Endothelial cell of umbilical vein (primary cell): ENCODE measurements around the gene TICAM1. TPM values are rescaled to one million over a fixed set of nuclear protein-coding genes. Genes with fewer than 3 reads are reported as not detected.

Experiments
- BruUV-seq: library from RNA; stranded (reverse); fragments of 400-500 nt; replicated peaks from 2 replicates; lab custom pipeline; 2021; lab: Mats Ljungman, UMichigan
- CTCF ChIA-PET: fragments of 300-600, 350-600 bp; sonication (Branson Sonifier 250); formaldehyde crosslinking; loops from one replicate; lab custom pipeline; 2021; ENCODE audit warnings: antibody characterized with exemption, inconsistent platforms; lab: Charles Lee
- POLR2A ChIA-PET: fragments of 300-600, 350-600 bp; sonication (Branson Sonifier 250); formaldehyde crosslinking; loops from one replicate; lab custom pipeline; 2021; ENCODE audit warnings: antibody characterized with exemption, inconsistent platforms; lab: Charles Lee
- DNase-seq: peaks from one replicate; pipeline ENCODE4 v3.0.0-alpha.2; 2011; ENCODE audit warnings: low read depth, low spot score
- FAIRE-seq: peaks from 2 replicates; lab custom pipeline; 2011; peaks lifted over from hg19 to GRCh38; lab: Jason Lieb, UNC
- H2AFZ ChIP-seq: 2 replicates; pipeline ENCODE4 v1.6.0; 2012; ENCODE audit warnings: low read depth, low read length, control low read depth, inconsistent platforms
- H3K27ac ChIP-seq: 2 replicates; pipeline ENCODE4 v1.5.1; 2011; ENCODE audit warnings: low read depth, mild to moderate bottlenecking, control low read depth, low read length, moderate library complexity; ENCODE audit not compliant: insufficient read depth
- H3K27me3 ChIP-seq, 2 experiments: 2 replicates each; pipeline versions ENCODE4 v1.6.0 to v1.6.1; 2011; ENCODE audit warnings: low read length in 2 of 2, mixed read lengths in 1 of 2; ENCODE audit not compliant: control insufficient read depth in 2 of 2, insufficient read depth in 2 of 2
- H3K36me3 ChIP-seq, 2 experiments: 2 replicates in 1 of 2; 3 replicates in 1 of 2; pipeline ENCODE4 v1.5.1; 2011; ENCODE audit warnings: low read length in 2 of 2, mild to moderate bottlenecking in 1 of 2, moderate library complexity in 1 of 2; ENCODE audit not compliant: control insufficient read depth in 2 of 2, insufficient read depth in 2 of 2; ENCODE audit errors: extremely low read depth in 1 of 2
- H3K4me1 ChIP-seq: 3 replicates; pipeline ENCODE4 v1.5.1; 2011; ENCODE audit warnings: mild to moderate bottlenecking, low read length; ENCODE audit not compliant: control insufficient read depth, insufficient read depth; ENCODE audit errors: extremely low read depth
- H3K4me2 ChIP-seq: 2 replicates; pipeline ENCODE4 v1.6.1; 2011; ENCODE audit warnings: low read length, control low read depth, mixed read lengths; ENCODE audit not compliant: insufficient read depth
- H3K4me3 ChIP-seq, 3 experiments: fragments of 200-600 bp in 1 of 3; sonication (generic), shearing (Covaris generic) in 1 of 3; replicated peaks in 1 of 3; 2 replicates each; pipeline ENCODE4 v1.5.1; 2011 to 2016; ENCODE audit warnings: control low read depth in 3 of 3, low read length in 3 of 3, mild to moderate bottlenecking in 2 of 3, inconsistent platforms in 1 of 3, low read depth in 1 of 3, moderate library complexity in 1 of 3; ENCODE audit not compliant: insufficient read depth in 1 of 3
- H3K79me2 ChIP-seq: 2 replicates; pipeline ENCODE4 v1.6.0; 2012; ENCODE audit warnings: low read length, inconsistent platforms; ENCODE audit not compliant: control insufficient read depth, insufficient read depth
- H3K9ac ChIP-seq: replicated peaks from 2 replicates; pipeline ENCODE3; 2011; ENCODE audit warnings: low read length, control low read depth; ENCODE audit not compliant: insufficient read depth; ENCODE audit errors: extremely low read depth
- H3K9me1 ChIP-seq: replicated peaks from 3 replicates; pipeline ENCODE4 v1.6.0; 2011; ENCODE audit warnings: mild to moderate bottlenecking, low read length; ENCODE audit not compliant: control insufficient read depth, insufficient read depth; ENCODE audit errors: extremely low read depth
- H3K9me3 ChIP-seq: replicated peaks from 2 replicates; pipeline ENCODE4 v1.5.1; 2012; ENCODE audit warnings: low read length, inconsistent platforms; ENCODE audit not compliant: control insufficient read depth, insufficient read depth
- H4K20me1 ChIP-seq: replicated peaks from 2 replicates; pipeline ENCODE3; 2011; ENCODE audit warnings: mild to moderate bottlenecking, low read length; ENCODE audit not compliant: control insufficient read depth, insufficient read depth; ENCODE audit errors: extremely low read depth
- EZH2 ChIP-seq: IDR thresholded peaks from 2 replicates; pipeline ENCODE4 v1.6.1; 2012; ENCODE audit warnings: borderline replicate concordance, low read depth, mild to moderate bottlenecking, moderate library complexity, low read length, inconsistent platforms; ENCODE audit not compliant: severe bottlenecking
- FOS ChIP-seq: IDR thresholded peaks from 2 replicates; pipeline ENCODE4 v1.6.1; 2011; ENCODE audit warnings: mild to moderate bottlenecking, low read length, moderate library complexity, borderline replicate concordance; ENCODE audit not compliant: insufficient read depth
- GATA2 ChIP-seq: IDR thresholded peaks from 2 replicates; pipeline ENCODE4 v1.7.0; 2011; ENCODE audit warnings: low read depth, mild to moderate bottlenecking, moderate library complexity, mixed read lengths, low read length; ENCODE audit not compliant: insufficient read length, insufficient read depth
- JUN ChIP-seq: IDR thresholded peaks from 2 replicates; pipeline ENCODE4 v1.6.1; 2011; ENCODE audit warnings: borderline replicate concordance, low read depth; ENCODE audit not compliant: insufficient read length, insufficient read depth
- MYC ChIP-seq: IDR thresholded peaks from one replicate; pipeline ENCODE4 v1.6.1; 2011; ENCODE audit warnings: mild to moderate bottlenecking, low read depth, low read length
- POLR2A ChIP-seq: IDR thresholded peaks from 2 replicates; pipeline ENCODE4 v1.6.1; 2012; ENCODE audit warnings: low read depth, mild to moderate bottlenecking, control low read depth, low read length
- POLR2AphosphoS5 ChIP-seq: IDR thresholded peaks from 2 replicates; pipeline ENCODE4 v1.6.1; 2012; ENCODE audit warnings: low read depth, mild to moderate bottlenecking, control low read depth, low read length, moderate library complexity; ENCODE audit not compliant: insufficient read depth
- dilution Hi-C: fragments of 300-500 bp; cut with MboI; formaldehyde crosslinking; loops from one replicate; pipeline ENCODE4 v1.15.0; 2019; ENCODE audit warnings: low sequenced_read_pairs; ENCODE audit not compliant: extremely low pct_ligation_motif_present
- intact Hi-C: fragments of 100-400 bp; cut with micrococcal nuclease; formaldehyde crosslinking; loops from one replicate; pipeline ENCODE4 v1.10.0; 2022
- polyA plus RNA-seq, 4 experiments: library from polyadenylated mRNA; depleted of rRNA in 3 of 4; stranded (reverse) in 3 of 4; unstranded in 1 of 4; fragments of >200 nt; gene quantifications; 2 replicates each; pipeline versions ENCODE4 v1.2.1 to v1.2.3, GENCODE V29; 2011 to 2012; ENCODE audit warnings: missing spikeins in 1 of 4
- total RNA-seq: library from RNA; stranded (reverse); gene quantifications from 2 replicates; pipeline ENCODE4 v1.2.3, GENCODE V29; 2021
- TF ChIP-seq, protein P1 (sequence below), 2 donors: IDR thresholded peaks; 1 replicate in 1 of 2; 2 replicates in 1 of 2; pipeline ENCODE4 v1.5.1; 2011; ENCODE audit warnings: low read length in 2 of 2, mild to moderate bottlenecking in 2 of 2, moderate library complexity in 2 of 2, control low read depth in 1 of 2, inconsistent platforms in 1 of 2, low read depth in 1 of 2; ENCODE audit not compliant: insufficient read depth in 1 of 2; ENCODE audit errors: extremely low read depth in 1 of 2
- TF ChIP-seq, protein P2 (sequence below): IDR thresholded peaks from 2 replicates; pipeline ENCODE4 v1.6.1; 2011; ENCODE audit not compliant: insufficient read depth, insufficient read length

The TICAM1 gene
- total and polyA plus RNA-seq, 2 donors (not counting 3 experiments of a cell fraction or from before 2014, with no cell fraction given) = 4.8 to 17.6 TPM

DNA sequence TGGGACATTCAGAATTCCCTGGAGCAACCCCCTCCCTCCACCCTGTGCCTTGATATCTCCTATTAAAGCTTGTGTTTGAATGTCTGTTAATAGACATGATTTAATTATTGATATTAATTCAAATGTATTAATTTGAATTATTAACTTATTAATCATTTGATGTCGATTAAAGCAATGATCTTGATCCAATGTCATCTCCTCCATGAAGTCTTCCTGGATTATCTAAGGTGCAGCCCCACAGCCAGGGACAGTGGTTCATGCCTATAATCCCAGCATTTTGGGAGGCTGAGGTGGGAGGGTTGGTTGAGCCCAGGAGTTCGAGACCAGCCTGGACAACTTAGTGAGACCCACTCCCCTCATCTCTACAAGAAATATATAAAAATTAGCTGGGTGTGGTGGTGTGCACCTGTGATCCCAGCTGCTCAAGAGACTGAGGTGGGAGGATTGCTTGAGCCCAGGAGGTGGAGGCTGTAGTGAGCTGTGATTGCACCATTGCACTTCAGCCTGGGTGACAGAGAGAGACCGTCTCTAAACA is 30.4 kb downstream of the TICAM1 start:
- H3K9me3 ChIP-seq = no peaks in the 10 kb centered on the region
- no peak overlapping the region for H3K27ac ChIP-seq
- H3K27me3 ChIP-seq = no peaks in the 10 kb centered on the region
- H2AFZ ChIP-seq = no peak overlapping the region
- ChIA-PET CTCF (interaction anchor here (0.7 to 3.2 kb wide), 2 partner anchors 9 to 10 kb away, joined by 3 to 15 read pairs; partner anchors contain the start of gene FEM1A), POLR2A (no interaction called here)
- no peaks in the 10 kb centered on the region for H3K9me1 ChIP-seq
- intact Hi-C loops (no loop called here), dilution Hi-C loops (no loop called here)
- no peak overlapping the region for H3K4me2 ChIP-seq
- H3K4me1 ChIP-seq = no peaks in the 10 kb centered on the region
- no peak for DNase-seq
- no peak for FAIRE-seq
- peaks cover 7% of the 10 kb centered on the region for H3K79me2 ChIP-seq
- peaks cover 2% of the 10 kb centered on the region in 2 experiments for H3K36me3 ChIP-seq
- no peaks in the 10 kb centered on the region for H4K20me1 ChIP-seq
- no peak overlapping the region for H3K4me3 ChIP-seq
- H3K9ac ChIP-seq = no peak overlapping the region
- BruUV-seq = no TSS peak
- TF ChIP-seq POLR2AphosphoS5 = no peak
- TF ChIP-seq POLR2A = no peak
- TF ChIP-seq GATA2 = no peak
- TF ChIP-seq MYC = no peak
- no peak for TF ChIP-seq EZH2
- TF ChIP-seq FOS = no peak
- TF ChIP-seq, protein P1, sequence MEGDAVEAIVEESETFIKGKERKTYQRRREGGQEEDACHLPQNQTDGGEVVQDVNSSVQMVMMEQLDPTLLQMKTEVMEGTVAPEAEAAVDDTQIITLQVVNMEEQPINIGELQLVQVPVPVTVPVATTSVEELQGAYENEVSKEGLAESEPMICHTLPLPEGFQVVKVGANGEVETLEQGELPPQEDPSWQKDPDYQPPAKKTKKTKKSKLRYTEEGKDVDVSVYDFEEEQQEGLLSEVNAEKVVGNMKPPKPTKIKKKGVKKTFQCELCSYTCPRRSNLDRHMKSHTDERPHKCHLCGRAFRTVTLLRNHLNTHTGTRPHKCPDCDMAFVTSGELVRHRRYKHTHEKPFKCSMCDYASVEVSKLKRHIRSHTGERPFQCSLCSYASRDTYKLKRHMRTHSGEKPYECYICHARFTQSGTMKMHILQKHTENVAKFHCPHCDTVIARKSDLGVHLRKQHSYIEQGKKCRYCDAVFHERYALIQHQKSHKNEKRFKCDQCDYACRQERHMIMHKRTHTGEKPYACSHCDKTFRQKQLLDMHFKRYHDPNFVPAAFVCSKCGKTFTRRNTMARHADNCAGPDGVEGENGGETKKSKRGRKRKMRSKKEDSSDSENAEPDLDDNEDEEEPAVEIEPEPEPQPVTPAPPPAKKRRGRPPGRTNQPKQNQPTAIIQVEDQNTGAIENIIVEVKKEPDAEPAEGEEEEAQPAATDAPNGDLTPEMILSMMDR (IDR thresholded peaks at IDR 0.05; ENCODE audit: extremely low read depth in 1 of 2, insufficient read depth in 1 of 2, low read depth in 1 of 2, low read length in 2 of 2) = no peak
- no peak for TF ChIP-seq JUN
- TF ChIP-seq, protein P2, sequence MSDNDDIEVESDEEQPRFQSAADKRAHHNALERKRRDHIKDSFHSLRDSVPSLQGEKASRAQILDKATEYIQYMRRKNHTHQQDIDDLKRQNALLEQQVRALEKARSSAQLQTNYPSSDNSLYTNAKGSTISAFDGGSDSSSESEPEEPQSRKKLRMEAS = no peak
